Stimulated activated CD4-positive, alpha-beta T cell treated with anti-CD3 and anti-CD28 coated beads, Interleukin-2, amount 100 ng/mL, for 48 hours (primary cell): ENCODE data around the gene DBN1.
A peak's percentile ranks its signal among the peaks of the same experiment; 100 is the strongest.

Source experiments
- DNase-seq, 2 donors: peaks; one replicate each; pipeline ENCODE4 v3.0.0-alpha.2; 2020

DBN1 gene

GRCh38 chr5:177455661-177456590 is 17.5 kb downstream of the DBN1 start:
- peak; percentile 98 to 99 for DNase-seq

- peak; percentile 91 to 95 for DNase-seq
Measured at GRCh38 chr5:177455036-177455660, 18.3 kb downstream of the DBN1 start.

GRCh38 chr5:177454397-177455035 is 18.9 kb downstream of the DBN1 start:
- peak; percentile 97 for DNase-seq

- no peak for DNase-seq
Measured at GRCh38 chr5:177453852-177454396, 19.5 kb downstream of the DBN1 start.

- no peak for DNase-seq
Measured at GRCh38 chr5:177452688-177453638, 20.5 kb downstream of the DBN1 start.

- no peak for DNase-seq
Measured at GRCh38 chr5:177450667-177451424, 22.6 kb downstream of the DBN1 start.

- DNase-seq: no peak
Measured at GRCh38 chr5:177449140-177450061, 24.0 kb downstream of the DBN1 start.

GRCh38 chr5:177448244-177448950 is 25.0 kb downstream of the DBN1 start:
- DNase-seq: no peak

- DNase-seq: no peak
Measured at GRCh38 chr5:177447611-177448243, 25.7 kb downstream of the DBN1 start.

GRCh38 chr5:177447066-177447610 is 26.3 kb downstream of the DBN1 start:
- DNase-seq: no peak

GRCh38 chr5:177446200-177447065 is 27.0 kb downstream of the DBN1 start, which contains the start of gene PRR7:
Gene PRR7 (plus strand): TSS chr5:177446814. CDS start chr5:177455068, 8,254 bp downstream.
- DNase-seq: no peak

- no peak for DNase-seq
Measured at GRCh38 chr5:177445917-177446199, 27.6 kb downstream of the DBN1 start.

- no peak for DNase-seq
Measured at GRCh38 chr5:177445052-177445916, 28.1 kb downstream of the DBN1 start.

- no peak for DNase-seq
Measured at GRCh38 chr5:177444106-177445051, 29.1 kb downstream of the DBN1 start.

- DNase-seq: no peak
Measured at GRCh38 chr5:177443144-177443983, 30.1 kb downstream of the DBN1 start.
